ENCODE measurements around the gene ARID5B.

Gene ARID5B

DNA sequence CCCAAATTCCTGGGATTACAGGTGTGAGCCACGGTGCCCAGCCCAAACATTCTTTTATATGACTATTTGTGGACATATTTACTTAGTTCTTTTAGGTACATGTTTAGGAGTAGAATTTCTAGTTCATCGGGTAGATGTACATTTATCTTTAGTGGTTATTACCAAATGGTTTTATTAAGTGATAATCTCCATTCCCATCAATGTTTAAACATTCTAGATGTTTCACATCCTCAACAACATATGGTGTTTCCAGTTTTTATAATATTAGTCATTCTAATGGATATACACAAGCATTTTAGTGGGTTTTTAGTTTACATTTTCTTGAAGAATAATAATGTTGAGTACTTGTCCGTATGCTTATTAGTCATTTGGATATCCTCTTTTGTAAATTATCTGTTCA, 235.4 kb downstream of the ARID5B start:
- no CpG with 5 or more reads among the region's 3 CpGs for WGBS, 2 donors (ENCODE audit: extremely low coverage in 2 of 2, insufficient read length in 2 of 2, insufficient replicate concordance in 1 of 2)
- Histone ChIP-seq H3K4ac (ENCODE audit: low read length) (no peak overlapping the region), H3K36me3 (replicated peaks in 1 of 2; ENCODE audit: control insufficient read depth in 2 of 2, insufficient read depth in 2 of 2, low read length in 2 of 2) (no peaks in the 10 kb centered on the region), H3K9ac (ENCODE audit: low read depth, low read length, poor library complexity) (no peak overlapping the region), H3K14ac (ENCODE audit: low read length) (no peak overlapping the region), H4K8ac (ENCODE audit: low read depth, low read length) (no peak overlapping the region), H3K9me3 (replicated peaks in 1 of 2; ENCODE audit: control insufficient read depth in 2 of 2, insufficient read depth in 1 of 2, low read depth in 1 of 2, low read length in 2 of 2) (no peaks in the 10 kb centered on the region), H3K4me2 (ENCODE audit: insufficient read depth, low read length, poor library complexity, severe bottlenecking) (no peak overlapping the region), H2BK15ac (ENCODE audit: low read length) (no peak overlapping the region), H4K91ac (ENCODE audit: low read depth, low read length, poor library complexity) (no peak overlapping the region), H2BK120ac (ENCODE audit: low read depth, low read length) (no peak overlapping the region), H2BK12ac (ENCODE audit: low read length) (no peak overlapping the region), H3K23ac (ENCODE audit: low read depth, low read length, poor library complexity) (no peak overlapping the region), H3K18ac (ENCODE audit: low read length) (no peak overlapping the region), H2BK5ac (ENCODE audit: low read length) (no peak overlapping the region), H2AK5ac (ENCODE audit: low read depth, low read length) (no peak overlapping the region), H3K79me1 (ENCODE audit: low read depth, low read length) (no peaks in the 10 kb centered on the region), H3K4me3 (ENCODE audit: low read length in 2 of 2) (no peak overlapping the region), H3K27me3 (ENCODE audit: control insufficient read depth in 3 of 3, insufficient read depth in 3 of 3, low read depth in 1 of 3, low read length in 3 of 3) (no peaks in the 10 kb centered on the region), H3K4me1 (ENCODE audit: control insufficient read depth in 2 of 2, insufficient read depth in 1 of 2, low read depth in 1 of 2, low read length in 2 of 2) (no peaks in the 10 kb centered on the region), H2AFZ (ENCODE audit: low read length) (no peak overlapping the region), H3K27ac (replicated peaks; ENCODE audit: low read length) (no peak overlapping the region)
- no peak for DNase-seq (ENCODE audit: low spot score)
